OCI-LY7 (cell line): ENCODE data around the gene TMPRSS4. TPM values are rescaled to one million over a fixed set of nuclear protein-coding genes. Genes with fewer than 3 reads are reported as not detected.

ENCODE experiments used
- BruUV-seq: library from RNA; stranded (reverse); fragments of 400-500 nt; replicated peaks from 2 replicates; lab custom pipeline; 2021; lab: Mats Ljungman, UMichigan
- CTCF ChIA-PET: fragments of 300-600 bp; sonication (Branson Sonifier 250); formaldehyde crosslinking; loops from one replicate; lab custom pipeline; 2022; ENCODE audit warnings: antibody characterized with exemption; ENCODE audit not compliant: unreplicated experiment; lab: Charles Lee
- POLR2A ChIA-PET: fragments of 300-600 bp; sonication (Branson Sonifier 250); formaldehyde crosslinking; loops from one replicate; lab custom pipeline; 2022; ENCODE audit warnings: antibody characterized with exemption; lab: Charles Lee
- DNase-seq: peaks from one replicate; pipeline ENCODE4 v3.0.0-alpha.2; 2015; ENCODE audit warnings: low spot score
- H2AFZ ChIP-seq: fragments of 200-600 bp; sonication (generic), shearing (Covaris generic); 2 replicates; pipeline ENCODE4 v1.6.1; 2014; ENCODE audit warnings: mild to moderate bottlenecking, antibody characterized with exemption, low read length, moderate library complexity
- H3K27ac ChIP-seq: fragments of 200-600 bp; sonication (generic); 2 replicates; pipeline ENCODE4 v1.5.1; 2014; ENCODE audit warnings: mixed run types, low read depth, mild to moderate bottlenecking, moderate library complexity, low read length, inconsistent platforms; ENCODE audit not compliant: poor library complexity, severe bottlenecking
- H3K36me3 ChIP-seq: fragments of 200-600 bp; sonication (generic); 2 replicates; pipeline ENCODE4 v1.6.1; 2014; ENCODE audit warnings: mild to moderate bottlenecking, antibody characterized with exemption, low read length, moderate library complexity, mixed read lengths; ENCODE audit not compliant: insufficient read depth
- H3K4me1 ChIP-seq: fragments of 200-600 bp; sonication (generic); 2 replicates; pipeline ENCODE4 v1.5.1; 2014; ENCODE audit warnings: mild to moderate bottlenecking, low read length; ENCODE audit not compliant: insufficient read depth, poor library complexity, severe bottlenecking
- H3K4me2 ChIP-seq: fragments of 200-600 bp; sonication (generic); 2 replicates; pipeline ENCODE4 v1.6.1; 2014; ENCODE audit warnings: mild to moderate bottlenecking, low read length
- H3K4me3 ChIP-seq: fragments of 200-600 bp; sonication (generic); 2 replicates; pipeline ENCODE4 v1.5.1; 2014; ENCODE audit warnings: mild to moderate bottlenecking, low read depth, low read length; ENCODE audit not compliant: poor library complexity, severe bottlenecking
- H3K79me2 ChIP-seq: fragments of 200-600 bp; sonication (generic); 2 replicates; pipeline ENCODE4 v1.6.1; 2016; ENCODE audit warnings: low read depth, mild to moderate bottlenecking, low read length, moderate library complexity, mixed read lengths; ENCODE audit not compliant: insufficient read depth
- H3K9me2 ChIP-seq: fragments of 200-600 bp; sonication (generic); 2 replicates; pipeline ENCODE4 v1.6.1; 2016; ENCODE audit warnings: mild to moderate bottlenecking, low read length, mixed read lengths; ENCODE audit not compliant: insufficient read depth
- H3K9me3 ChIP-seq: fragments of 200-600 bp; sonication (generic); 2 replicates; pipeline ENCODE4 v1.6.1; 2014; ENCODE audit warnings: mild to moderate bottlenecking, mixed run types, low read length, mixed read lengths
- H4K20me1 ChIP-seq: fragments of 200-600 bp; sonication (generic); 2 replicates; pipeline ENCODE4 v1.6.1; 2014; ENCODE audit warnings: mild to moderate bottlenecking, antibody characterized with exemption, low read length, moderate library complexity, mixed read lengths; ENCODE audit not compliant: insufficient read depth
- EZH2phosphoT487 ChIP-seq: fragments of 200-600 bp; sonication (generic); IDR thresholded peaks from 2 replicates; pipeline ENCODE4 v1.6.1; 2018; ENCODE audit warnings: low read depth, borderline replicate concordance, mild to moderate bottlenecking, mixed run types, antibody characterized with exemption, low read length, moderate library complexity, mixed read lengths
- intact Hi-C: fragments of 100-400 bp; cut with micrococcal nuclease; formaldehyde crosslinking; loops from one replicate; pipeline ENCODE4 v1.10.0; 2022; ENCODE audit not compliant: unreplicated experiment
- total RNA-seq, 2 experiments: library from RNA; depleted of rRNA in 1 of 2; stranded (reverse); fragments of >200 nt in 1 of 2; shearing (Covaris generic) in 1 of 2; gene quantifications; 2 replicates each; pipeline ENCODE4 v1.2.3, GENCODE V29; 2014 to 2022
- TF ChIP-seq, protein P1 (sequence below): fragments of 200-600 bp; sonication (generic); conservative IDR thresholded peaks from 2 replicates; pipeline ENCODE4 v1.5.1; 2014; ENCODE audit warnings: mild to moderate bottlenecking, antibody characterized with exemption, low read length, moderate library complexity, mixed read lengths

TMPRSS4 gene
- total RNA-seq, 2 experiments from 2014 or later = 0.03 TPM; not detected in 1

DNA sequence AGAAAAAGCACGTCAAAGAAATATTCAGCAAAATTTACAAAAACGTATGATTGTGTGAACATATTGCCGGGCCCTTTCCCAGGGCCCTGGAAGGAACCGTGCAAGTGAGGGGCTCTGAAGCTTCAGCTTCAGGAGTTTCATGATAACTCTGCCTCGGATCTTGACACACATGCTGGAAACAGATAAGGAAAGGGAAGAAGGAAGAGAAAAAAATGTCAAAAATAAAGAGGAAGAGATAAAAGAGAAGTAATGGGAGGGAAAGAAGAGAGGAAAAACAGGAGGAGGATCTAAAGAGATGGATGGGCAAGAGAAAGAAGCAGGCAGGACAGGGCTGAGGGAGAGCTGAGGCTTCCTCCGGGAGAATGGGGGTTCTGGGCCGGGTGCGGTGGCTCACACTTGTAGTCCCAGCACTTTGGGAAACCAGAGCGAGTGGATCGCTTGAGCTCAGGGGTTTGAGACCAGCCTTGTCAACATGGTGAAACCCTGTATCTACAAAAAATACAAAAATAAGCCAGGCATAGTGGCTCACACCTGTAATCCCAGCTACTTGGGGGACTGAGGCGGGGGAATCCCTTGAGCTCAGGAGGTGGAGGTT lies 2.7 kb upstream of the TMPRSS4 start:
- TF ChIP-seq EZH2phosphoT487 = no peak
- H4K20me1 ChIP-seq = no peaks in the 10 kb centered on the region
- DNase-seq = no peak
- no peaks in the 10 kb centered on the region for H3K9me2 ChIP-seq
- no peaks in the 10 kb centered on the region for H3K79me2 ChIP-seq
- no TSS peak for BruUV-seq
- CTCF ChIA-PET = no interaction called here
- no peak overlapping the region for H3K4me3 ChIP-seq
- H2AFZ ChIP-seq = no peak overlapping the region
- H3K27ac ChIP-seq = no peak overlapping the region
- H3K36me3 ChIP-seq = no peaks in the 10 kb centered on the region
- H3K4me1 ChIP-seq = peaks cover 4% of the 10 kb centered on the region
- POLR2A ChIA-PET = interaction anchor here (0.5 to 0.9 kb wide), 4 partner anchors 21 to 173 kb away, joined by 3 to 4 read pairs (median 4); no protein-coding TSS in a partner anchor
- H3K9me3 ChIP-seq = no peaks in the 10 kb centered on the region
- intact Hi-C loops = loop anchor here (10.0 kb wide), 1 partner anchor 1609 kb away; no protein-coding TSS in a partner anchor
- no peak overlapping the region for H3K4me2 ChIP-seq

DNA sequence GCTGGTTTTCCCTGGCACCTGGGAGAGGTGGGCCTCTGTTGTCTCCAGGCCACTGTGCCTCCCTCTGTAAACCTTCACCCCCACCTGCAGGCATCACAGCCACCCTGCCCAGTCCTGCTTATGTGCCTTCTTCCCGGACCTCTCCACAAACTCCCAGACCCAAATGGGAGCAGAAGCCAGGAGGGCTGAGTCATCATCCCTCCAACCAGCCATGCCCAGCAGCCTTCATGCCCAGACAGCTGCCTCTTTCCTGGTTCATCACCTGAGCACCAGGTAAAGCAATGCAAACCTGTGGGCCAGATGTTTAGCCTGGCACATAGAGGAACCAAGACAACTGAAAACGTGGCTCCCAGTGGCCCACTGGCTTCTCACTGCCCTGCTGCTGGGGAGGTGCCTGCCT lies 2.1 kb upstream of the TMPRSS4 start:
- Histone ChIP-seq H3K4me1 (peaks cover 4% of the 10 kb centered on the region), H3K4me2 (no peak overlapping the region), H3K27ac (no peak overlapping the region), H3K79me2 (no peaks in the 10 kb centered on the region), H3K9me2 (no peaks in the 10 kb centered on the region), H3K36me3 (no peaks in the 10 kb centered on the region), H4K20me1 (no peaks in the 10 kb centered on the region), H3K9me3 (no peaks in the 10 kb centered on the region), H3K4me3 (no peak overlapping the region), H2AFZ (no peak overlapping the region)
- ChIA-PET POLR2A (interaction anchor here (0.5 to 0.7 kb wide), 3 partner anchors 21 to 173 kb away, joined by 3 to 4 read pairs (median 3); no protein-coding TSS in a partner anchor), CTCF (no interaction called here)
- TF ChIP-seq, protein P1, sequence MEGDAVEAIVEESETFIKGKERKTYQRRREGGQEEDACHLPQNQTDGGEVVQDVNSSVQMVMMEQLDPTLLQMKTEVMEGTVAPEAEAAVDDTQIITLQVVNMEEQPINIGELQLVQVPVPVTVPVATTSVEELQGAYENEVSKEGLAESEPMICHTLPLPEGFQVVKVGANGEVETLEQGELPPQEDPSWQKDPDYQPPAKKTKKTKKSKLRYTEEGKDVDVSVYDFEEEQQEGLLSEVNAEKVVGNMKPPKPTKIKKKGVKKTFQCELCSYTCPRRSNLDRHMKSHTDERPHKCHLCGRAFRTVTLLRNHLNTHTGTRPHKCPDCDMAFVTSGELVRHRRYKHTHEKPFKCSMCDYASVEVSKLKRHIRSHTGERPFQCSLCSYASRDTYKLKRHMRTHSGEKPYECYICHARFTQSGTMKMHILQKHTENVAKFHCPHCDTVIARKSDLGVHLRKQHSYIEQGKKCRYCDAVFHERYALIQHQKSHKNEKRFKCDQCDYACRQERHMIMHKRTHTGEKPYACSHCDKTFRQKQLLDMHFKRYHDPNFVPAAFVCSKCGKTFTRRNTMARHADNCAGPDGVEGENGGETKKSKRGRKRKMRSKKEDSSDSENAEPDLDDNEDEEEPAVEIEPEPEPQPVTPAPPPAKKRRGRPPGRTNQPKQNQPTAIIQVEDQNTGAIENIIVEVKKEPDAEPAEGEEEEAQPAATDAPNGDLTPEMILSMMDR = no peak
- TF ChIP-seq EZH2phosphoT487 = no peak
- intact Hi-C loops = loop anchor here (10.0 kb wide), 1 partner anchor 1610 kb away; no protein-coding TSS in a partner anchor
- BruUV-seq = no TSS peak
- no peak for DNase-seq

DNA sequence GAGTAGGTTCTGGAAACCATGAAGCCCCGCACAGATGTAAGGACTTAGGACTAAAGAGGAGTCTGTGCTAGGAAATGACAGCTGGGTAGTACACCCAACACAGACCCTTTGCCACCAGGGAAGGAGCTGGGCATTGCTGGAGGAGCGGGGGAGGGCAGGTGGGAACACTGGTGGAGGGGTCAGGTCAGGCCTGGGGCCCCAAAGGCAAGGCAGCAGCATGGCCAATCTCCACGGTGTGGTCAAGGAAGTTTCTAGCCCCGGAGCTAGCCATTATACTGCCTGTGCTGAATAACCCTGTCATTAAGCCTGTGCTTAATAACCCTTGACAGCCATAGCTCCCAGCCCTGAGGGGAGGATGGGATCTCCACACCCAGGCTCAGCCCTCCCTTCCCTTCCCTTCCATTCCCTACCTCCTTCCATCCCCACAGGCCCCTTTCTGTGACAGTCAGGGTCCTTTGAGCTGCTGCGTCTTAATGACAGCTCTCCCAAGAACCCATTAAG lies 2.1 kb downstream of the TMPRSS4 start:
- TF ChIP-seq EZH2phosphoT487 = no peak
- TF ChIP-seq, protein P1 = no peak
- no peak for DNase-seq
- BruUV-seq = no TSS peak
- intact Hi-C loops = loop anchor here (10.0 kb wide), 1 partner anchor 1614 kb away; no protein-coding TSS in a partner anchor
- no peaks in the 10 kb centered on the region for H3K79me2 ChIP-seq
- H4K20me1 ChIP-seq = no peaks in the 10 kb centered on the region
- peaks cover 4% of the 10 kb centered on the region for H3K4me1 ChIP-seq
- no peak overlapping the region for H2AFZ ChIP-seq
- CTCF ChIA-PET = no interaction called here
- no peak overlapping the region for H3K4me3 ChIP-seq
- H3K9me3 ChIP-seq = no peaks in the 10 kb centered on the region
- no peak overlapping the region for H3K27ac ChIP-seq
- H3K9me2 ChIP-seq = no peaks in the 10 kb centered on the region
- H3K4me2 ChIP-seq = no peak overlapping the region
- POLR2A ChIA-PET = interaction anchor here (0.6 kb wide), 1 partner anchor 634 kb away, joined by 3 read pairs; no protein-coding TSS in a partner anchor
- no peaks in the 10 kb centered on the region for H3K36me3 ChIP-seq
